Measurements from ENCODE around the gene CPS1. TPM values are rescaled to one million over a fixed set of nuclear protein-coding genes. Genes with fewer than 3 reads are reported as not detected.

CPS1 gene
- total RNA-seq, 2 donors from 2014 or later = 2.7 to 3.3 TPM

- Histone ChIP-seq H3K4me1 (no peaks in the 10 kb centered on the region), H3K9ac (ENCODE audit: low read depth in 2 of 2, low read length in 2 of 2) (no peak overlapping the region), H3K27me3 (no peaks in the 10 kb centered on the region), H3K9me3 (no peaks in the 10 kb centered on the region), H3K4me3 (no peak overlapping the region), H3K27ac (no peak overlapping the region), H3K36me3 (no peaks in the 10 kb centered on the region)
- intact Hi-C loops (cut with DNase I) = no loop called here
- TF ChIP-seq CTCF (IDR thresholded peaks at IDR 0.05) = no peak
- DNase-seq = no peak
These were observed 130.0 kb downstream of the CPS1 start for GRCh38 chr2:210686401-210686800.

GRCh38 chr2:210687786-210688470 lies 131.5 kb downstream of the CPS1 start:
- Histone ChIP-seq H3K9ac (ENCODE audit: low read depth in 2 of 2, low read length in 2 of 2) (no peak overlapping the region), H3K4me3 (no peak overlapping the region), H3K27ac (no peak overlapping the region), H3K9me3 (no peaks in the 10 kb centered on the region), H3K4me1 (no peaks in the 10 kb centered on the region), H3K36me3 (no peaks in the 10 kb centered on the region), H3K27me3 (no peaks in the 10 kb centered on the region)
- DNase-seq = no peak
- intact Hi-C loops (cut with DNase I) = no loop called here
- no peak for TF ChIP-seq CTCF (IDR thresholded peaks at IDR 0.05)

- H3K36me3 ChIP-seq = no peaks in the 10 kb centered on the region
- intact Hi-C loops (cut with DNase I) = no loop called here
- TF ChIP-seq CTCF (IDR thresholded peaks at IDR 0.05) = no peak
- H3K4me3 ChIP-seq = no peak overlapping the region
- no peaks in the 10 kb centered on the region for H3K27me3 ChIP-seq
- H3K4me1 ChIP-seq = no peaks in the 10 kb centered on the region
- H3K9me3 ChIP-seq = no peaks in the 10 kb centered on the region
- no peak for DNase-seq
- H3K9ac ChIP-seq (ENCODE audit: low read depth in 2 of 2, low read length in 2 of 2) = no peak overlapping the region
- H3K27ac ChIP-seq = no peak overlapping the region
These were observed 151.5 kb downstream of the CPS1 start for GRCh38 chr2:210707900-210708299.

- H3K27me3 ChIP-seq = no peaks in the 10 kb centered on the region
- H3K4me3 ChIP-seq = no peak overlapping the region
- H3K9ac ChIP-seq (ENCODE audit: low read depth in 2 of 2, low read length in 2 of 2) = no peak overlapping the region
- no peaks in the 10 kb centered on the region for H3K9me3 ChIP-seq
- DNase-seq = no peak
- TF ChIP-seq CTCF (IDR thresholded peaks at IDR 0.05) = no peak
- H3K27ac ChIP-seq = no peak overlapping the region
- H3K36me3 ChIP-seq = no peaks in the 10 kb centered on the region
- intact Hi-C loops (cut with DNase I) = no loop called here
- H3K4me1 ChIP-seq = no peaks in the 10 kb centered on the region
These were observed 156.7 kb downstream of the CPS1 start for GRCh38 chr2:210713122-210713521.

GRCh38 chr2:210715560-210716082 lies 159.2 kb downstream of the CPS1 start:
- H3K27ac ChIP-seq = no peak overlapping the region
- no peaks in the 10 kb centered on the region for H3K36me3 ChIP-seq
- H3K4me3 ChIP-seq = no peak overlapping the region
- intact Hi-C loops (cut with DNase I) = no loop called here
- H3K4me1 ChIP-seq = no peaks in the 10 kb centered on the region
- no peak for DNase-seq
- TF ChIP-seq CTCF (IDR thresholded peaks at IDR 0.05) = no peak
- no peaks in the 10 kb centered on the region for H3K27me3 ChIP-seq
- no peaks in the 10 kb centered on the region for H3K9me3 ChIP-seq
- H3K9ac ChIP-seq (ENCODE audit: low read depth in 2 of 2, low read length in 2 of 2) = no peak overlapping the region
